Measurements from ENCODE around the gene TUBGCP2. TPM values are rescaled to one million over a fixed set of nuclear protein-coding genes. Genes with fewer than 3 reads are reported as not detected.
A peak's percentile ranks its signal among the peaks of the same experiment; 100 is the strongest.

TUBGCP2 gene
- total RNA-seq, 1 donor from 2014 or later = 66.7 TPM

- TF ChIP-seq CTCF (IDR thresholded peaks at IDR 0.05) = no peak
- Mint-ChIP-seq H3K4me1 (peaks cover 17% of the 10 kb centered on the region), H3K27me3 (no peaks in the 10 kb centered on the region), H3K4me3 (peak overlapping the region; percentile 64), H3K27ac (no peak overlapping the region), H3K36me3 (ENCODE audit: low read depth) (no peaks in the 10 kb centered on the region), H3K9me3 (no peaks in the 10 kb centered on the region)
- ATAC-seq (ENCODE audit: low read depth) (no peak), DNase-seq (no peak)
- intact Hi-C loops (cut with micrococcal nuclease) = loop anchor here (2.0 kb wide), 1 partner anchor 19 kb away; the partner anchor contains the start of gene CALY
- ChIA-PET POLR2A (interaction anchor here (0.7 kb wide), 1 partner anchor 34 kb away, joined by 3 read pairs; no protein-coding TSS in a partner anchor), CTCF (no interaction called here)
These were observed 47.3 kb upstream of the TUBGCP2 start for GRCh38 chr10:133355991-133356390.

GRCh38 chr10:133355266-133355665 lies 46.6 kb upstream of the TUBGCP2 start:
- ChIA-PET POLR2A (no interaction called here), CTCF (no interaction called here)
- ATAC-seq (ENCODE audit: low read depth) (no peak), DNase-seq (no peak)
- H3K4me3 Mint-ChIP-seq = no peak overlapping the region
- no peaks in the 10 kb centered on the region for H3K36me3 Mint-ChIP-seq (ENCODE audit: low read depth)
- H3K9me3 Mint-ChIP-seq = no peaks in the 10 kb centered on the region
- H3K27ac Mint-ChIP-seq = no peak overlapping the region
- H3K4me1 Mint-ChIP-seq = peaks cover 11% of the 10 kb centered on the region
- TF ChIP-seq CTCF (IDR thresholded peaks at IDR 0.05) = no peak
- intact Hi-C loops (cut with micrococcal nuclease) = no loop called here
- H3K27me3 Mint-ChIP-seq = no peaks in the 10 kb centered on the region

GRCh38 chr10:133354672-133355240 lies 46.1 kb upstream of the TUBGCP2 start:
- no peak overlapping the region for H3K4me3 Mint-ChIP-seq

GRCh38 chr10:133353988-133354605 lies 45.4 kb upstream of the TUBGCP2 start:
- DNase-seq = no peak
- no peak overlapping the region for H3K4me3 Mint-ChIP-seq
- ChIA-PET CTCF (no interaction called here), POLR2A (interaction anchor here (0.5 to 1.2 kb wide), 2 partner anchors 18 to 26 kb away, joined by 4 read pairs; no protein-coding TSS in a partner anchor)
- intact Hi-C loops (cut with micrococcal nuclease) = no loop called here
- ATAC-seq (ENCODE audit: low read depth) = no peak
- peaks cover 7% of the 10 kb centered on the region for H3K4me1 Mint-ChIP-seq
- peaks cover 3% of the 10 kb centered on the region for H3K27me3 Mint-ChIP-seq
- no peaks in the 10 kb centered on the region for H3K9me3 Mint-ChIP-seq
- no peak overlapping the region for H3K27ac Mint-ChIP-seq
- no peaks in the 10 kb centered on the region for H3K36me3 Mint-ChIP-seq (ENCODE audit: low read depth)
- no peak for TF ChIP-seq CTCF (IDR thresholded peaks at IDR 0.05)

More at GRCh38 chr10:133354672-133355240, 46.1 kb upstream of the TUBGCP2 start:
- H3K27me3 Mint-ChIP-seq = no peaks in the 10 kb centered on the region
- no peaks in the 10 kb centered on the region for H3K36me3 Mint-ChIP-seq (ENCODE audit: low read depth)
- ATAC-seq (ENCODE audit: low read depth) (no peak), DNase-seq (no peak)
- peaks cover 7% of the 10 kb centered on the region for H3K4me1 Mint-ChIP-seq
- CTCF ChIA-PET = no interaction called here
- H3K27ac Mint-ChIP-seq = no peak overlapping the region
- intact Hi-C loops (cut with micrococcal nuclease) = no loop called here
- POLR2A ChIA-PET = no interaction called here
- no peak for TF ChIP-seq CTCF (IDR thresholded peaks at IDR 0.05)
- H3K9me3 Mint-ChIP-seq = no peaks in the 10 kb centered on the region

GRCh38 chr10:133353202-133353959 lies 44.7 kb upstream of the TUBGCP2 start:
- ATAC-seq (ENCODE audit: low read depth) (no peak), DNase-seq (no peak)
- ChIA-PET POLR2A (interaction anchor here (0.5 to 1.2 kb wide), 3 partner anchors 19 to 38 kb away, joined by 3 to 4 read pairs (median 4); no protein-coding TSS in a partner anchor), CTCF (no interaction called here)
- H3K4me3 Mint-ChIP-seq = no peak overlapping the region
- peaks cover 4% of the 10 kb centered on the region for H3K27me3 Mint-ChIP-seq
- TF ChIP-seq CTCF (IDR thresholded peaks at IDR 0.05) = no peak
- no peaks in the 10 kb centered on the region for H3K36me3 Mint-ChIP-seq (ENCODE audit: low read depth)
- H3K27ac Mint-ChIP-seq = no peak overlapping the region
- intact Hi-C loops (cut with micrococcal nuclease) = no loop called here
- peaks cover 7% of the 10 kb centered on the region for H3K4me1 Mint-ChIP-seq
- no peaks in the 10 kb centered on the region for H3K9me3 Mint-ChIP-seq
